A549 (cell line): ENCODE results near the gene PGLYRP3. TPM values are rescaled to one million over a fixed set of nuclear protein-coding genes. Genes with fewer than 3 reads are reported as not detected.

Experiments used
- ATAC-seq, 2 experiments: fragments of 200-7000 bp in 1 of 2; fragments of >200 bp in 1 of 2; cut with Nextera tagmentation in 1 of 2; cut with Tn5 transposase in 1 of 2; 3 replicates each; pipeline versions ENCODE4 v1.8.0 to v1.9.1; 2018 to 2020; ENCODE audit warnings: mild to moderate bottlenecking in 1 of 2, moderate library complexity in 1 of 2
- CTCF ChIA-PET: fragments of 300-600 bp; sonication (Branson Sonifier 250); formaldehyde crosslinking; extraction: SDS; loops from one replicate; lab custom pipeline; 2021; ENCODE audit warnings: antibody characterized with exemption, inconsistent platforms; lab: Yijun Ruan, JAX
- POLR2A ChIA-PET: fragments of 350-600 bp; formaldehyde crosslinking; extraction: SDS; loops from one replicate; lab custom pipeline; 2021; ENCODE audit warnings: antibody characterized with exemption, inconsistent platforms; lab: Yijun Ruan, JAX
- DNase-seq, 2 experiments: peaks; one replicate each; pipeline versions ENCODE4 v3.0.0 to v3.0.0-alpha.2; 2011 to 2016; ENCODE audit warnings: low read depth in 1 of 2, low spot score in 1 of 2
- FAIRE-seq: peaks from 2 replicates; lab custom pipeline; 2011; peaks lifted over from hg19 to GRCh38; lab: Jason Lieb, UNC
- H3K27ac ChIP-seq, 2 experiments: fragments of >200 bp; sonication (Bioruptor Twin); formaldehyde crosslinking; 3 replicates each; pipeline ENCODE4 v1.5.1; 2016 to 2017
- H3K4me1 ChIP-seq: fragments of >200 bp; sonication (Bioruptor Twin); formaldehyde crosslinking; 3 replicates; pipeline ENCODE4 v1.6.1; 2016
- H3K4me2 ChIP-seq: fragments of >200 bp; sonication (Bioruptor Twin); formaldehyde crosslinking; 3 replicates; pipeline ENCODE4 v1.6.1; 2016
- H3K4me3 ChIP-seq: fragments of >200 bp; sonication (Bioruptor Twin); formaldehyde crosslinking; 3 replicates; pipeline ENCODE4 v1.5.1; 2016
- H3K9me3 ChIP-seq: fragments of >200 bp; sonication (Bioruptor Twin); formaldehyde crosslinking; 3 replicates; pipeline ENCODE4 v1.6.1; 2016
- ATOH8 ChIP-seq: fragments of 250-450 bp; sonication (Bioruptor Pico); IDR thresholded peaks from 2 replicates; pipeline ENCODE4 v1.5.0; 2020; ENCODE audit warnings: low read depth, mild to moderate bottlenecking, moderate library complexity
- BCL3 ChIP-seq: fragments of >200 bp; sonication (Bioruptor Twin); formaldehyde crosslinking; IDR thresholded peaks from 3 replicates; pipeline ENCODE4 v1.6.1; 2016
- BHLHE40 ChIP-seq: IDR thresholded peaks from 2 replicates; pipeline ENCODE4 v1.6.1; 2012; ENCODE audit warnings: low read depth, low read length, inconsistent platforms
- CBX2 ChIP-seq: fragments of 200-600 bp; sonication (generic); IDR thresholded peaks from 2 replicates; pipeline ENCODE4 v1.6.1; 2016; ENCODE audit warnings: low read depth, mild to moderate bottlenecking, borderline replicate concordance
- CBX8 ChIP-seq: fragments of 200-600 bp; sonication (generic); IDR thresholded peaks from 2 replicates; pipeline ENCODE4 v1.6.1; 2016
- E2F6 ChIP-seq: IDR thresholded peaks from 2 replicates; pipeline ENCODE4 v1.6.1; 2012; ENCODE audit warnings: low read depth, borderline replicate concordance
- EHMT2 ChIP-seq: fragments of 200-600 bp; sonication (generic); IDR thresholded peaks from 2 replicates; pipeline ENCODE4 v1.6.1; 2016; ENCODE audit warnings: antibody characterized with exemption, low read depth, mild to moderate bottlenecking, moderate library complexity
- ELK1 ChIP-seq: fragments of 150-350 bp; IDR thresholded peaks from 2 replicates; pipeline ENCODE4 v1.6.1; 2014; ENCODE audit warnings: low read depth, mild to moderate bottlenecking, low read length
- EP300 ChIP-seq, 2 experiments: fragments of >200 bp; sonication (Bioruptor Twin); formaldehyde crosslinking; IDR thresholded peaks; 2 replicates in 1 of 2; 3 replicates in 1 of 2; pipeline ENCODE4 v1.6.1; 2016 to 2017
- HDAC2 ChIP-seq: fragments of 200-600 bp; sonication (generic); IDR thresholded peaks from 2 replicates; pipeline ENCODE4 v1.6.1; 2016
- HEYL ChIP-seq: fragments of 250-450 bp; sonication (Bioruptor Pico); IDR thresholded peaks from 2 replicates; pipeline ENCODE4 v1.8.0; 2021; ENCODE audit warnings: mild to moderate bottlenecking, moderate library complexity
- HOXB13 ChIP-seq: fragments of 250-450 bp; sonication (Bioruptor Pico); IDR thresholded peaks from 2 replicates; pipeline ENCODE4 v1.5.0; 2020; ENCODE audit warnings: low read depth, mild to moderate bottlenecking, moderate library complexity
- HOXB5 ChIP-seq: fragments of 250-450 bp; sonication (Bioruptor Pico); IDR thresholded peaks from 2 replicates; pipeline ENCODE4 v1.5.0; 2020; ENCODE audit warnings: mild to moderate bottlenecking, moderate library complexity
- JUNB ChIP-seq: fragments of >200 bp; sonication (Bioruptor Twin); formaldehyde crosslinking; IDR thresholded peaks from 2 replicates; pipeline ENCODE4 v1.6.1; 2016
- KDM1A ChIP-seq: fragments of 200-600 bp; sonication (generic); IDR thresholded peaks from 2 replicates; pipeline ENCODE4 v1.6.1; 2016; ENCODE audit warnings: low read depth, mild to moderate bottlenecking
- KDM5A ChIP-seq: fragments of 200-600 bp; sonication (generic); IDR thresholded peaks from 2 replicates; pipeline ENCODE4 v1.6.1; 2016; ENCODE audit warnings: antibody characterized with exemption, mild to moderate bottlenecking
- MAX ChIP-seq: IDR thresholded peaks from 2 replicates; pipeline ENCODE4 v1.6.1; 2012
- NFE2L2 ChIP-seq: fragments of 150-350 bp; conservative IDR thresholded peaks from 2 replicates; pipeline ENCODE4 v1.6.1; 2014; ENCODE audit warnings: low read length
- PBX3 ChIP-seq: IDR thresholded peaks from 2 replicates; pipeline ENCODE4 v1.6.1; 2012
- PHF8 ChIP-seq: fragments of 200-600 bp; sonication (generic); IDR thresholded peaks from 2 replicates; pipeline ENCODE4 v1.6.1; 2016; ENCODE audit warnings: low read depth, mild to moderate bottlenecking, antibody characterized with exemption, moderate library complexity, borderline replicate concordance
- POLR2AphosphoS2 ChIP-seq: conservative IDR thresholded peaks from 2 replicates; pipeline ENCODE4 v1.6.1; 2012; ENCODE audit warnings: low read length, improper control_type of control experiment, inconsistent platforms
- RARB ChIP-seq: fragments of 250-450 bp; sonication (Bioruptor Pico); IDR thresholded peaks from 2 replicates; pipeline ENCODE4 v1.8.0; 2021; ENCODE audit warnings: mild to moderate bottlenecking, moderate library complexity
- SMC3 ChIP-seq: fragments of >200 bp; sonication (Bioruptor Twin); formaldehyde crosslinking; IDR thresholded peaks from 3 replicates; pipeline ENCODE4 v1.6.1; 2018; ENCODE audit warnings: inconsistent platforms
- SREBF2 ChIP-seq: fragments of 450-650 bp; IDR thresholded peaks from 2 replicates; pipeline ENCODE4 v1.6.1; 2014; ENCODE audit warnings: mild to moderate bottlenecking, moderate library complexity
- TP53 ChIP-seq: fragments of 250-450 bp; sonication (Bioruptor Pico); IDR thresholded peaks from 2 replicates; pipeline ENCODE4 v1.5.0; 2021; ENCODE audit warnings: mild to moderate bottlenecking, moderate library complexity
- USF2 ChIP-seq: fragments of 450-650 bp; IDR thresholded peaks from 2 replicates; pipeline ENCODE4 v1.6.1; 2014; ENCODE audit warnings: antibody characterized with exemption
- ZSCAN20 ChIP-seq: fragments of 250-450 bp; sonication (Bioruptor Pico); IDR thresholded peaks from 2 replicates; pipeline ENCODE4 v1.8.0; 2022; ENCODE audit warnings: mild to moderate bottlenecking, moderate library complexity
- WGBS: methylation state at CpG from one replicate; pipeline ENCODE4 v1.1.6; 2017; ENCODE audit errors: missing lambda C conversion rate; 5-methylcytosine and 5-hydroxymethylcytosine counted together
- polyA plus RNA-seq, 4 experiments: library from polyadenylated mRNA; depleted of rRNA in 3 of 4; stranded (reverse); fragments of >200 nt; fragmentation: RNase III in 1 of 4; extraction: RNeasy Plus Mini Kit Qiagen cat#74134 plus additional on column Dnase treatment in 1 of 4; gene quantifications; 2 replicates in 3 of 4; 3 replicates in 1 of 4; pipeline ENCODE4 v1.2.3, GENCODE V29; 2011 to 2017
- TF ChIP-seq, protein P1 (sequence below): fragments of >200 bp; sonication (Bioruptor Twin); formaldehyde crosslinking; IDR thresholded peaks from 3 replicates; pipeline ENCODE4 v1.5.1; 2016
- TF ChIP-seq, protein P2 (sequence below): fragments of 250-450 bp; sonication (Bioruptor Pico); IDR thresholded peaks from 2 replicates; pipeline ENCODE4 v1.5.0; 2021; ENCODE audit warnings: mild to moderate bottlenecking, moderate library complexity, borderline replicate concordance

Gene PGLYRP3
- polyA plus RNA-seq, 2 of the 4 experiments (the other 2 are of a cell fraction), result not detected

- TF ChIP-seq BCL3 (no peak), HOXB13 (no peak), HEYL (CRISPR knock-in tag) (no peak)
Measured at GRCh38 chr1:153333902-153334301, 21.1 kb upstream of the PGLYRP3 start (continued).

GRCh38 chr1:153324912-153325311, 12.2 kb upstream of the PGLYRP3 start:
- ChIA-PET CTCF (no interaction called here), POLR2A (no interaction called here)
- no peak overlapping the region for H3K4me2 ChIP-seq
- FAIRE-seq, result no peak
- no peak for DNase-seq
- H3K27ac ChIP-seq, result no peak overlapping the region
- no peaks in the 10 kb centered on the region for H3K4me1 ChIP-seq
- peaks cover 16% of the 10 kb centered on the region; the same call in 2 of the 3 replicates for H3K9me3 ChIP-seq
- no peak for ATAC-seq
- TF ChIP-seq RARB (CRISPR knock-in tag), result no peak
- TF ChIP-seq HOXB5, result no peak
- TF ChIP-seq CBX8, result no peak
- TF ChIP-seq BHLHE40, result no peak
- no peak for TF ChIP-seq SMC3
- no peak for TF ChIP-seq ELK1
- no peak for TF ChIP-seq JUNB
- no peak for TF ChIP-seq NFE2L2
- no peak for TF ChIP-seq CBX2
- TF ChIP-seq ATOH8 (CRISPR knock-in tag), result no peak
- no peak for TF ChIP-seq EP300 (IDR thresholded peaks at IDR 0.05)
- no peak for TF ChIP-seq PHF8
- no peak for TF ChIP-seq EHMT2
- no peak for TF ChIP-seq SREBF2
- TF ChIP-seq, protein P1, sequence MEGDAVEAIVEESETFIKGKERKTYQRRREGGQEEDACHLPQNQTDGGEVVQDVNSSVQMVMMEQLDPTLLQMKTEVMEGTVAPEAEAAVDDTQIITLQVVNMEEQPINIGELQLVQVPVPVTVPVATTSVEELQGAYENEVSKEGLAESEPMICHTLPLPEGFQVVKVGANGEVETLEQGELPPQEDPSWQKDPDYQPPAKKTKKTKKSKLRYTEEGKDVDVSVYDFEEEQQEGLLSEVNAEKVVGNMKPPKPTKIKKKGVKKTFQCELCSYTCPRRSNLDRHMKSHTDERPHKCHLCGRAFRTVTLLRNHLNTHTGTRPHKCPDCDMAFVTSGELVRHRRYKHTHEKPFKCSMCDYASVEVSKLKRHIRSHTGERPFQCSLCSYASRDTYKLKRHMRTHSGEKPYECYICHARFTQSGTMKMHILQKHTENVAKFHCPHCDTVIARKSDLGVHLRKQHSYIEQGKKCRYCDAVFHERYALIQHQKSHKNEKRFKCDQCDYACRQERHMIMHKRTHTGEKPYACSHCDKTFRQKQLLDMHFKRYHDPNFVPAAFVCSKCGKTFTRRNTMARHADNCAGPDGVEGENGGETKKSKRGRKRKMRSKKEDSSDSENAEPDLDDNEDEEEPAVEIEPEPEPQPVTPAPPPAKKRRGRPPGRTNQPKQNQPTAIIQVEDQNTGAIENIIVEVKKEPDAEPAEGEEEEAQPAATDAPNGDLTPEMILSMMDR, result no peak
- no peak for TF ChIP-seq MAX
- no peak for TF ChIP-seq HDAC2
- TF ChIP-seq POLR2AphosphoS2, result no peak
- no peak overlapping the region for H3K4me3 ChIP-seq

- POLR2A ChIA-PET, result no interaction called here
- WGBS, result 0% methylated on average over 1 of the region's 1 CpG
- no peak for FAIRE-seq
- Histone ChIP-seq H3K4me1 (no peaks in the 10 kb centered on the region), H3K4me2 (no peak overlapping the region), H3K9me3 (peaks cover 16% of the 10 kb centered on the region; the same call in 2 of the 3 replicates), H3K4me3 (no peak overlapping the region), H3K27ac (no peak overlapping the region)
- CTCF ChIA-PET, result interaction anchor here (1.0 kb wide), 1 partner anchor 172 kb away, joined by 3 read pairs; no protein-coding TSS in a partner anchor
- TF ChIP-seq MAX (no peak), TP53 (CRISPR knock-in tag) (no peak), KDM5A (no peak), USF2 (no peak), KDM1A (no peak), PBX3 (no peak), E2F6 (no peak), ZSCAN20 (CRISPR knock-in tag) (no peak)
- TF ChIP-seq, protein P2, sequence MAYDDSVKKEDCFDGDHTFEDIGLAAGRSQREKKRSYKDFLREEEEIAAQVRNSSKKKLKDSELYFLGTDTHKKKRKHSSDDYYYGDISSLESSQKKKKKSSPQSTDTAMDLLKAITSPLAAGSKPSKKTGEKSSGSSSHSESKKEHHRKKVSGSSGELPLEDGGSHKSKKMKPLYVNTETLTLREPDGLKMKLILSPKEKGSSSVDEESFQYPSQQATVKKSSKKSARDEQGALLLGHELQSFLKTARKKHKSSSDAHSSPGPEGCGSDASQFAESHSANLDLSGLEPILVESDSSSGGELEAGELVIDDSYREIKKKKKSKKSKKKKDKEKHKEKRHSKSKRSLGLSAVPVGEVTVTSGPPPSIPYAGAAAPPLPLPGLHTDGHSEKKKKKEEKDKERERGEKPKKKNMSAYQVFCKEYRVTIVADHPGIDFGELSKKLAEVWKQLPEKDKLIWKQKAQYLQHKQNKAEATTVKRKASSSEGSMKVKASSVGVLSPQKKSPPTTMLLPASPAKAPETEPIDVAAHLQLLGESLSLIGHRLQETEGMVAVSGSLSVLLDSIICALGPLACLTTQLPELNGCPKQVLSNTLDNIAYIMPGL (CRISPR knock-in tag), result no peak
- no peak for ATAC-seq
- DNase-seq, result no peak
Measured at GRCh38 chr1:153322568-153322967, 9.8 kb upstream of the PGLYRP3 start.
